Neural cell (in vitro differentiated cells): ENCODE results near the gene RAB3IL1.

Experiments used
- EP300 ChIP-seq: fragments of 450-650 bp; conservative IDR thresholded peaks from 2 replicates; pipeline ENCODE4 v1.6.1; 2014; ENCODE audit warnings: antibody characterized with exemption, mild to moderate bottlenecking, moderate library complexity; ENCODE audit not compliant: poor library complexity, severe bottlenecking
- EZH2 ChIP-seq: fragments of 200-600, 300-800 bp; shearing (Covaris generic), sonication (generic); IDR thresholded peaks from 2 replicates; pipeline ENCODE4 v1.6.1; 2014; ENCODE audit warnings: antibody characterized with exemption, low read length, borderline replicate concordance, mild to moderate bottlenecking; ENCODE audit not compliant: insufficient read depth, poor library complexity, severe bottlenecking
- MXI1 ChIP-seq: fragments of 450-650 bp; conservative IDR thresholded peaks from 2 replicates; pipeline ENCODE4 v1.6.1; 2014; ENCODE audit warnings: antibody characterized with exemption, mild to moderate bottlenecking; ENCODE audit not compliant: poor library complexity, severe bottlenecking
- POLR2AphosphoS5 ChIP-seq: IDR thresholded peaks from 2 replicates; pipeline ENCODE4 v1.6.1; 2012
- RAD21 ChIP-seq: fragments of 450-650 bp; conservative IDR thresholded peaks from 2 replicates; pipeline ENCODE4 v1.6.1; 2014; ENCODE audit warnings: antibody characterized with exemption, mild to moderate bottlenecking, moderate library complexity
- TAF1 ChIP-seq: IDR thresholded peaks from 2 replicates; pipeline ENCODE4 v1.6.1; 2012; ENCODE audit warnings: low read depth
- TF ChIP-seq, protein P1 (sequence below): fragments of 450-650 bp; IDR thresholded peaks from 2 replicates; pipeline ENCODE4 v1.5.1; 2014; ENCODE audit warnings: antibody characterized with exemption, mild to moderate bottlenecking, moderate library complexity; ENCODE audit not compliant: poor library complexity, severe bottlenecking

DNA sequence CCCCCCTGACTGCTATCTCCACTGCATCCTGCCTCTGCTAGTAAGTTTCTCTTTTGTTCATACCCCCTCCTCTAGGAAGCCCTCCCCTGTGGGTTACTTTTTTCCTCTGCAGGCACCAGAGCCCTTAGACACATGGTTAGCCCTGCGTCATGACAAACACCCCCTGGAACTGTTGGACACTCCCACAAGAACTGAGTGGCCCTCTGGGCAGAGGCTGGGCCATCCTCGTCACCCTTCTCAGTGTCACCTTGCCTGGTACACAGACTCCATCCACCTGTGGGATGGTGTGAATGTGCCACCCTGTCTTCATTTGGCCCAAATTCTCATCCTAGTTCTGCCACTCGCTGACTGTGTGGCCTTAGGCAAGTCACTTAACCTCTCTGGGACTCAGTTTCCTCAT lies 4.1 kb upstream of the RAB3IL1 start:
- TF ChIP-seq POLR2AphosphoS5 (no peak), TAF1 (no peak), EZH2 (no peak), EP300 (no peak), RAD21 (no peak), MXI1 (no peak)
- TF ChIP-seq, protein P1, sequence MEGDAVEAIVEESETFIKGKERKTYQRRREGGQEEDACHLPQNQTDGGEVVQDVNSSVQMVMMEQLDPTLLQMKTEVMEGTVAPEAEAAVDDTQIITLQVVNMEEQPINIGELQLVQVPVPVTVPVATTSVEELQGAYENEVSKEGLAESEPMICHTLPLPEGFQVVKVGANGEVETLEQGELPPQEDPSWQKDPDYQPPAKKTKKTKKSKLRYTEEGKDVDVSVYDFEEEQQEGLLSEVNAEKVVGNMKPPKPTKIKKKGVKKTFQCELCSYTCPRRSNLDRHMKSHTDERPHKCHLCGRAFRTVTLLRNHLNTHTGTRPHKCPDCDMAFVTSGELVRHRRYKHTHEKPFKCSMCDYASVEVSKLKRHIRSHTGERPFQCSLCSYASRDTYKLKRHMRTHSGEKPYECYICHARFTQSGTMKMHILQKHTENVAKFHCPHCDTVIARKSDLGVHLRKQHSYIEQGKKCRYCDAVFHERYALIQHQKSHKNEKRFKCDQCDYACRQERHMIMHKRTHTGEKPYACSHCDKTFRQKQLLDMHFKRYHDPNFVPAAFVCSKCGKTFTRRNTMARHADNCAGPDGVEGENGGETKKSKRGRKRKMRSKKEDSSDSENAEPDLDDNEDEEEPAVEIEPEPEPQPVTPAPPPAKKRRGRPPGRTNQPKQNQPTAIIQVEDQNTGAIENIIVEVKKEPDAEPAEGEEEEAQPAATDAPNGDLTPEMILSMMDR: no peak
